ENCODE results near the gene KIF11. TPM values are rescaled to one million over a fixed set of nuclear protein-coding genes. Genes with fewer than 3 reads are reported as not detected.

KIF11 gene
- total RNA-seq, 1 donor from 2014 or later: 19.4 TPM

GRCh38 chr10:92595505-92595904 lies 2.6 kb downstream of the KIF11 start:
- Mint-ChIP-seq H3K4me1 (peaks cover 32% of the 10 kb centered on the region), H3K27ac (no peak overlapping the region)

GRCh38 chr10:92598321-92598720 lies 5.4 kb downstream of the KIF11 start:
- Mint-ChIP-seq H3K4me3 (no peak overlapping the region), H3K27ac (peak overlapping the region; percentile 30), H3K9me3 (peaks cover 15% of the 10 kb centered on the region), H3K4me1 (peaks cover 15% of the 10 kb centered on the region), H3K36me3 (peaks cover 19% of the 10 kb centered on the region), H3K27me3 (ENCODE audit: low read depth) (no peaks in the 10 kb centered on the region)
- no peak for TF ChIP-seq CTCF (IDR thresholded peaks at IDR 0.05; ENCODE audit: unreplicated experiment)
- no peak for DNase-seq (ENCODE audit: low spot score in 2 of 2, unreplicated experiment in 2 of 2)

More at GRCh38 chr10:92595505-92595904, 2.6 kb downstream of the KIF11 start:
- Mint-ChIP-seq H3K9me3 (peaks cover 4% of the 10 kb centered on the region), H3K4me3 (peak overlapping the region; percentile 9), H3K36me3 (peaks cover 8% of the 10 kb centered on the region), H3K27me3 (ENCODE audit: low read depth) (no peaks in the 10 kb centered on the region)
- DNase-seq (ENCODE audit: low spot score in 2 of 2, unreplicated experiment in 2 of 2): no peak
- no peak for TF ChIP-seq CTCF (IDR thresholded peaks at IDR 0.05; ENCODE audit: unreplicated experiment)

- TF ChIP-seq CTCF (IDR thresholded peaks at IDR 0.05; ENCODE audit: unreplicated experiment): no peak
- H3K27ac Mint-ChIP-seq: no peak overlapping the region
- H3K4me1 Mint-ChIP-seq: no peaks in the 10 kb centered on the region
- H3K27me3 Mint-ChIP-seq (ENCODE audit: low read depth): no peaks in the 10 kb centered on the region
- H3K36me3 Mint-ChIP-seq: peaks cover 27% of the 10 kb centered on the region
- H3K9me3 Mint-ChIP-seq: peaks cover 10% of the 10 kb centered on the region
- H3K4me3 Mint-ChIP-seq: no peak overlapping the region
- no peak for DNase-seq (ENCODE audit: low spot score in 2 of 2, unreplicated experiment in 2 of 2)
Measured at GRCh38 chr10:92604841-92605240, 11.9 kb downstream of the KIF11 start.

- Mint-ChIP-seq H3K27ac (no peak overlapping the region), H3K4me3 (no peak overlapping the region), H3K27me3 (ENCODE audit: low read depth) (no peaks in the 10 kb centered on the region), H3K9me3 (no peaks in the 10 kb centered on the region), H3K4me1 (no peaks in the 10 kb centered on the region), H3K36me3 (peaks cover 32% of the 10 kb centered on the region)
- TF ChIP-seq CTCF (IDR thresholded peaks at IDR 0.05; ENCODE audit: unreplicated experiment): no peak
- no peak for DNase-seq (ENCODE audit: low spot score in 2 of 2, unreplicated experiment in 2 of 2)
Measured at GRCh38 chr10:92615515-92615914, 22.6 kb downstream of the KIF11 start.

- Mint-ChIP-seq H3K4me1 (no peaks in the 10 kb centered on the region), H3K27ac (no peak overlapping the region), H3K4me3 (no peak overlapping the region), H3K27me3 (ENCODE audit: low read depth) (no peaks in the 10 kb centered on the region), H3K36me3 (peaks cover 47% of the 10 kb centered on the region), H3K9me3 (no peaks in the 10 kb centered on the region)
- TF ChIP-seq CTCF (IDR thresholded peaks at IDR 0.05; ENCODE audit: unreplicated experiment): no peak
- DNase-seq (ENCODE audit: low spot score in 2 of 2, unreplicated experiment in 2 of 2): no peak
Measured at GRCh38 chr10:92619368-92619767, 26.4 kb downstream of the KIF11 start.
